Psoas muscle (tissue), 8 donors: ENCODE results near the gene COL26A1. TPM values are rescaled to one million over a fixed set of nuclear protein-coding genes. Genes with fewer than 3 reads are reported as not detected.

ENCODE experiments used
- ATAC-seq, 4 donors: fragments of 200-7000 bp; cut with Tn5 transposase; one replicate each; pipeline ENCODE4 v1.9.1; 2020; ENCODE audit warnings: moderate library complexity in 3 of 4, mild to moderate bottlenecking in 2 of 4
- DNase-seq, 2 donors: peaks; one replicate each; pipeline ENCODE4 v3.0.0-alpha.2; 2020
- H3K27ac ChIP-seq: fragments of 200-600 bp; one replicate; pipeline ENCODE4 v1.8.0; 2022
- H3K27me3 ChIP-seq, 3 donors: fragments of 200-600 bp in 1 of 3; one replicate each; pipeline versions ENCODE4 v1.6.1 to v1.8.0; 2013 to 2022; ENCODE audit warnings: low read length in 2 of 3, mild to moderate bottlenecking in 2 of 3, moderate library complexity in 1 of 3; ENCODE audit not compliant: insufficient read depth in 3 of 3
- H3K36me3 ChIP-seq, 2 donors: fragments of 200-600 bp in 1 of 2; one replicate each; pipeline versions ENCODE4 v1.6.1 to v1.8.0; 2013 to 2022; ENCODE audit warnings: low read depth in 1 of 2, mild to moderate bottlenecking in 1 of 2, moderate library complexity in 1 of 2; ENCODE audit not compliant: insufficient read depth in 1 of 2
- H3K4me1 ChIP-seq: fragments of 200-600 bp; one replicate; pipeline ENCODE4 v1.8.0; 2022
- H3K4me3 ChIP-seq: fragments of 200-600 bp; one replicate; pipeline ENCODE4 v1.8.0; 2022; ENCODE audit warnings: mild to moderate bottlenecking
- H3K9me3 ChIP-seq: fragments of 200-600 bp; one replicate; pipeline ENCODE4 v1.8.0; 2022
- CTCF ChIP-seq: fragments of 200-600 bp; IDR thresholded peaks from one replicate; pipeline ENCODE4 v1.8.0; 2022; ENCODE audit warnings: antibody characterized with exemption
- WGBS, 3 donors: extraction: QIAGEN DNeasy Blood & Tissue Kit; methylation state at CpG; one replicate each; pipeline versions ENCODE4 v1.1.6 to v1.1.7; 2013; 5-methylcytosine and 5-hydroxymethylcytosine counted together
- intact Hi-C, 2 donors: fragments of 100-400 bp; cut with DNase I; formaldehyde crosslinking; loops; one replicate each; pipeline versions ENCODE4 v1.11.0 to v1.14.2; 2022
- polyA plus RNA-seq, 3 donors: library from polyadenylated mRNA; stranded (reverse); fragments of 200-250 nt; gene quantifications; one replicate each; pipeline ENCODE4 v1.2.3, GENCODE V29; 2013
- total RNA-seq, 4 donors: library from RNA; stranded (reverse); fragmentation: NEBNext Ultra II Directional in 2 of 4; extraction: Animal tissue kit (Norgen Biotek cat#: 25700) in 2 of 4; gene quantifications; one replicate each; pipeline versions ENCODE4 v1.2.1 to v1.2.4, GENCODE V29; 2021 to 2023
- donor health status: healthy with polysubstance abuse.
- donor health status: DM: no; HTN: no; CAD: no; lungs with moderate emphysema.
- donor health status: Bipolar disorder and iron deficiency.
- donor health status: healthy.
- donor health status: DM: yes; HTN: yes; CAD: no.
- donor health status: DM: no; HTN: no; CAD: no.
- donor health status: DM: no; HTN: no; CAD: no.
- donor health status: DM: yes; HTN: yes; CAD: no.

COL26A1 gene
- total and polyA plus RNA-seq, 7 donors = 0.03 TPM; not detected in 6

- peak in 1 of 2 donors; percentile 16 for DNase-seq
- Histone ChIP-seq H3K27me3 (no peaks in the 10 kb centered on the region), H3K4me3 (no peak overlapping the region), H3K9me3 (no peaks in the 10 kb centered on the region), H3K36me3 (no peaks in the 10 kb centered on the region), H3K27ac (no peak overlapping the region), H3K4me1 (no peaks in the 10 kb centered on the region)
- intact Hi-C loops = loop anchor here (1.0 to 10.0 kb wide), 3 partner anchors 271 to 841 kb away; no protein-coding TSS in a partner anchor
- peak in 1 of 4 donors; percentile 14 for ATAC-seq
- 47 to 58% (median 54%) methylated on average over 5 of the region's 5 CpGs for WGBS, 3 donors
- no peak for TF ChIP-seq CTCF
These were observed 180.6 kb downstream of the COL26A1 start for GRCh38 chr7:101543242-101543766.

GRCh38 chr7:101543846-101544245 is 181.2 kb downstream of the COL26A1 start:
- Histone ChIP-seq H3K4me3 (no peak overlapping the region), H3K27me3 (no peaks in the 10 kb centered on the region), H3K9me3 (no peaks in the 10 kb centered on the region), H3K4me1 (no peaks in the 10 kb centered on the region), H3K27ac (no peak overlapping the region), H3K36me3 (no peaks in the 10 kb centered on the region)
- DNase-seq = peak in 1 of 2 donors; percentile 23
- no peak for TF ChIP-seq CTCF
- 89 to 92% (median 90%) methylated on average over 10 of the region's 10 CpGs for WGBS, 3 donors
- no peak for ATAC-seq
- intact Hi-C loops = loop anchor here (1.0 to 10.0 kb wide), 3 partner anchors 271 to 841 kb away; no protein-coding TSS in a partner anchor

- no peaks in the 10 kb centered on the region for H3K36me3 ChIP-seq
- 83 to 96% (median 92%) methylated on average over 10 of the region's 10 CpGs for WGBS, 3 donors
- no peak overlapping the region for H3K27ac ChIP-seq
- DNase-seq = peak in 1 of 2 donors; percentile 26
- intact Hi-C loops = loop anchor here in 1 of 2 donors (10.0 kb wide), 1 partner anchor 839 kb away; no protein-coding TSS in a partner anchor
- no peak overlapping the region for H3K4me3 ChIP-seq
- no peaks in the 10 kb centered on the region for H3K9me3 ChIP-seq
- no peaks in the 10 kb centered on the region for H3K4me1 ChIP-seq
- no peak for ATAC-seq
- H3K27me3 ChIP-seq = no peaks in the 10 kb centered on the region
- no peak for TF ChIP-seq CTCF
These were observed 182.9 kb downstream of the COL26A1 start for GRCh38 chr7:101545441-101546190.

- Histone ChIP-seq H3K27me3 (no peaks in the 10 kb centered on the region), H3K4me3 (no peak overlapping the region), H3K9me3 (no peaks in the 10 kb centered on the region), H3K36me3 (no peaks in the 10 kb centered on the region), H3K27ac (no peak overlapping the region), H3K4me1 (no peaks in the 10 kb centered on the region)
- DNase-seq (peak in 1 of 2 donors; percentile 37), ATAC-seq (no peak)
- no peak for TF ChIP-seq CTCF
- intact Hi-C loops = loop anchor here in 1 of 2 donors (10.0 kb wide), 1 partner anchor 838 kb away; no protein-coding TSS in a partner anchor
- WGBS, 3 donors = 86 to 89% (median 89%) methylated on average over 2 of the region's 2 CpGs
These were observed 183.7 kb downstream of the COL26A1 start for GRCh38 chr7:101546308-101546936.
